WTC11 (cell line): ENCODE measurements around the gene MTF1. TPM values are rescaled to one million over a fixed set of nuclear protein-coding genes. Genes with fewer than 3 reads are reported as not detected.

ENCODE experiments used
- ATAC-seq: fragments of 200-7000 bp; cut with Tn5 transposase; 2 replicates; pipeline ENCODE4 v1.10.0; 2021; ENCODE audit warnings: mild to moderate bottlenecking, moderate library complexity
- CTCF ChIA-PET: fragments of 300-600 bp; sonication (Branson Sonifier 250); formaldehyde crosslinking; loops from one replicate; lab custom pipeline; 2021; ENCODE audit warnings: antibody characterized with exemption; lab: Charles Lee
- POLR2A ChIA-PET: fragments of 350-600 bp; sonication (Branson Sonifier 250); formaldehyde crosslinking; loops from one replicate; lab custom pipeline; 2021; ENCODE audit warnings: antibody characterized with exemption; lab: Charles Lee
- DNase-seq: peaks from one replicate; pipeline ENCODE4 v3.0.0; 2021; ENCODE audit warnings: low spot score
- H3K27ac Mint-ChIP-seq: 2 replicates; pipeline ENCODE4 v1.8.0; 2021; ENCODE audit warnings: mixed read lengths
- H3K27me3 Mint-ChIP-seq: 2 replicates; pipeline ENCODE4 v1.8.0; 2021; ENCODE audit warnings: low read depth, mild to moderate bottlenecking, moderate library complexity, mixed read lengths
- H3K36me3 Mint-ChIP-seq: 2 replicates; pipeline ENCODE4 v1.8.0; 2021; ENCODE audit warnings: mixed read lengths
- H3K4me1 Mint-ChIP-seq: 2 replicates; pipeline ENCODE4 v1.8.0; 2022; ENCODE audit warnings: mixed read lengths
- H3K4me3 Mint-ChIP-seq: 2 replicates; pipeline ENCODE4 v1.8.0; 2021; ENCODE audit warnings: mild to moderate bottlenecking, moderate library complexity, mixed read lengths
- H3K9me3 Mint-ChIP-seq: 2 replicates; pipeline ENCODE4 v1.8.0; 2021; ENCODE audit warnings: mixed read lengths
- ATF3 ChIP-seq: sonication (generic); formaldehyde crosslinking; conservative IDR thresholded peaks from 2 replicates; pipeline ENCODE4 v1.8.1; 2022; ENCODE audit warnings: mild to moderate bottlenecking, missing genetic modification reagents
- ATF6 ChIP-seq: sonication (generic); formaldehyde crosslinking; IDR thresholded peaks from 2 replicates; pipeline ENCODE4 v1.8.1; 2023; ENCODE audit warnings: mild to moderate bottlenecking, missing genetic modification reagents
- ELF4 ChIP-seq: sonication (generic); formaldehyde crosslinking; IDR thresholded peaks from 2 replicates; pipeline ENCODE4 v1.8.1; 2022; ENCODE audit warnings: low read depth, mild to moderate bottlenecking, moderate library complexity, missing genetic modification reagents
- ETV6 ChIP-seq: sonication (generic); formaldehyde crosslinking; IDR thresholded peaks from 2 replicates; pipeline ENCODE4 v1.8.1; 2022; ENCODE audit warnings: mild to moderate bottlenecking, missing genetic modification reagents
- GRHL2 ChIP-seq: fragments of 250-450 bp; sonication (Bioruptor Pico); IDR thresholded peaks from 2 replicates; pipeline ENCODE4 v1.8.0; 2022; ENCODE audit warnings: mild to moderate bottlenecking, moderate library complexity; ENCODE audit not compliant: insufficient replicate concordance, severe bottlenecking
- MLX ChIP-seq: sonication (generic); formaldehyde crosslinking; IDR thresholded peaks from 2 replicates; pipeline ENCODE4 v1.8.1; 2023; ENCODE audit warnings: mild to moderate bottlenecking, missing genetic modification reagents, moderate library complexity
- NFATC4 ChIP-seq: fragments of 250-450 bp; sonication (Bioruptor Pico); IDR thresholded peaks from 2 replicates; pipeline ENCODE4 v1.9.0; 2021; ENCODE audit warnings: mild to moderate bottlenecking
- NFE2L1 ChIP-seq: sonication (generic); formaldehyde crosslinking; IDR thresholded peaks from 2 replicates; pipeline ENCODE4 v1.8.1; 2023; ENCODE audit warnings: missing genetic modification reagents
- OVOL2 ChIP-seq: fragments of 250-450 bp; sonication (Bioruptor Pico); IDR thresholded peaks from 2 replicates; pipeline ENCODE4 v1.9.0; 2021; ENCODE audit warnings: mild to moderate bottlenecking, borderline replicate concordance
- PREB ChIP-seq: sonication (generic); formaldehyde crosslinking; IDR thresholded peaks from 2 replicates; pipeline ENCODE4 v1.8.1; 2022; ENCODE audit warnings: mild to moderate bottlenecking, missing genetic modification reagents, moderate library complexity, borderline replicate concordance
- PRRX2 ChIP-seq: fragments of 250-450 bp; sonication (Bioruptor Pico); IDR thresholded peaks from 2 replicates; pipeline ENCODE4 v1.8.0; 2021; ENCODE audit warnings: mild to moderate bottlenecking
- SMAD3 ChIP-seq: sonication (generic); formaldehyde crosslinking; IDR thresholded peaks from 2 replicates; pipeline ENCODE4 v1.8.0; 2022; ENCODE audit warnings: missing genetic modification reagents, mild to moderate bottlenecking, borderline replicate concordance
- SMAD4 ChIP-seq: sonication (generic); formaldehyde crosslinking; IDR thresholded peaks from 2 replicates; pipeline ENCODE4 v1.8.0; 2022; ENCODE audit warnings: mild to moderate bottlenecking, missing genetic modification reagents
- TP53 ChIP-seq: sonication (generic); formaldehyde crosslinking; IDR thresholded peaks from 2 replicates; pipeline ENCODE4 v1.8.1; 2023; ENCODE audit warnings: mild to moderate bottlenecking, missing genetic modification reagents
- USF1 ChIP-seq: sonication (generic); formaldehyde crosslinking; IDR thresholded peaks from 2 replicates; pipeline ENCODE4 v1.8.0; 2022; ENCODE audit warnings: mild to moderate bottlenecking, missing genetic modification reagents
- ZNF281 ChIP-seq: sonication (generic); formaldehyde crosslinking; IDR thresholded peaks from 2 replicates; pipeline ENCODE4 v1.8.0; 2023; ENCODE audit warnings: mild to moderate bottlenecking, missing genetic modification reagents
- ZNF396 ChIP-seq: fragments of 250-450 bp; sonication (Bioruptor Pico); IDR thresholded peaks from 2 replicates; pipeline ENCODE4 v1.8.0; 2021; ENCODE audit warnings: mild to moderate bottlenecking, moderate library complexity, borderline replicate concordance
- ZNF416 ChIP-seq: fragments of 250-450 bp; sonication (Bioruptor Pico); IDR thresholded peaks from 2 replicates; pipeline ENCODE4 v1.9.0; 2021; ENCODE audit warnings: mild to moderate bottlenecking, inconsistent platforms
- total RNA-seq: library from RNA; stranded (reverse); gene quantifications from 3 replicates; pipeline ENCODE4 v1.2.3, GENCODE V29; 2021

MTF1 gene
- total RNA-seq, 1 experiment from 2014 or later: 12.2 TPM

- Mint-ChIP-seq H3K9me3 (no peaks in the 10 kb centered on the region), H3K36me3 (no peaks in the 10 kb centered on the region), H3K27me3 (peaks cover 79% of the 10 kb centered on the region), H3K27ac (no peak overlapping the region), H3K4me3 (peak overlapping the region; percentile 78; the same call in 1 of the 2 replicates), H3K4me1 (peaks cover 26% of the 10 kb centered on the region)
- ATAC-seq (no peak), DNase-seq (no peak)
- TF ChIP-seq ZNF416 (CRISPR knock-in tag) (no peak), NFATC4 (CRISPR knock-in tag) (no peak)
- CTCF ChIA-PET: interaction anchor here (1.4 to 3.7 kb wide), 5 partner anchors 9 to 96 kb away, joined by 6 to 40 read pairs (median 14); partner anchors contain the start of genes CDCA8 and MTF1
- POLR2A ChIA-PET: interaction anchor here (1.2 to 1.3 kb wide), 2 partner anchors 9 to 73 kb away, joined by 3 to 6 read pairs; a partner anchor contains a TSS
These were observed 95.5 kb downstream of the MTF1 start for GRCh38 chr1:37763791-37764413.

- Mint-ChIP-seq H3K4me3 (no peak overlapping the region), H3K9me3 (no peaks in the 10 kb centered on the region), H3K27ac (no peak overlapping the region), H3K36me3 (no peaks in the 10 kb centered on the region), H3K27me3 (peaks cover 65% of the 10 kb centered on the region), H3K4me1 (peaks cover 26% of the 10 kb centered on the region)
- ChIA-PET CTCF (interaction anchor here (0.7 kb wide), 1 partner anchor 1099 kb away, joined by 3 read pairs; no protein-coding TSS in a partner anchor), POLR2A (interaction anchor here (0.7 kb wide), 1 partner anchor 225 kb away, joined by 6 read pairs; no protein-coding TSS in a partner anchor)
- TF ChIP-seq SMAD4 (CRISPR knock-in tag) (no peak), ZNF281 (CRISPR knock-in tag) (no peak), SMAD3 (CRISPR knock-in tag) (no peak), TP53 (CRISPR knock-in tag) (no peak), ELF4 (CRISPR knock-in tag) (no peak)
- no peak for ATAC-seq
- DNase-seq: no peak
These were observed 96.9 kb downstream of the MTF1 start for GRCh38 chr1:37762516-37762915.

GRCh38 chr1:37761416-37762095 is 97.8 kb downstream of the MTF1 start:
- Mint-ChIP-seq H3K4me1 (peaks cover 19% of the 10 kb centered on the region), H3K9me3 (no peaks in the 10 kb centered on the region), H3K27ac (no peak overlapping the region), H3K36me3 (no peaks in the 10 kb centered on the region), H3K4me3 (no peak overlapping the region), H3K27me3 (peaks cover 56% of the 10 kb centered on the region)
- CTCF ChIA-PET: interaction anchor here (0.7 kb wide), 1 partner anchor 1100 kb away, joined by 3 read pairs; no protein-coding TSS in a partner anchor
- ATAC-seq: no peak
- TF ChIP-seq NFE2L1 (CRISPR knock-in tag): no peak
- TF ChIP-seq ZNF396 (CRISPR knock-in tag): no peak
- TF ChIP-seq USF1 (CRISPR knock-in tag): no peak
- no peak for TF ChIP-seq ATF3
- no peak for TF ChIP-seq PRRX2 (CRISPR knock-in tag)
- TF ChIP-seq SMAD3 (CRISPR knock-in tag): no peak
- TF ChIP-seq MLX (CRISPR knock-in tag): no peak
- no peak for TF ChIP-seq PREB (CRISPR knock-in tag)
- no peak for TF ChIP-seq OVOL2 (CRISPR knock-in tag)
- no peak for TF ChIP-seq GRHL2 (CRISPR knock-in tag)
- no peak for TF ChIP-seq ATF6
- TF ChIP-seq NFATC4 (CRISPR knock-in tag): no peak
- TF ChIP-seq ETV6 (CRISPR knock-in tag): no peak
- TF ChIP-seq, all 79 proteins: peak for 0
- DNase-seq: no peak
- POLR2A ChIA-PET: no interaction called here
